NCI-H748 (cell line): ENCODE results near the gene MMS19.
"Not testable (repeated sequence)": the region's sequence is repeated elsewhere in the genome, so short reads cannot be mapped to it uniquely, and the experiment has no call there.

Experiments used
- DNase-seq: peaks from one replicate; lab custom pipeline; 2025; ENCODE audit not compliant: unreplicated experiment; lab: John Stamatoyannopoulos, UW

The MMS19 gene

DNA sequence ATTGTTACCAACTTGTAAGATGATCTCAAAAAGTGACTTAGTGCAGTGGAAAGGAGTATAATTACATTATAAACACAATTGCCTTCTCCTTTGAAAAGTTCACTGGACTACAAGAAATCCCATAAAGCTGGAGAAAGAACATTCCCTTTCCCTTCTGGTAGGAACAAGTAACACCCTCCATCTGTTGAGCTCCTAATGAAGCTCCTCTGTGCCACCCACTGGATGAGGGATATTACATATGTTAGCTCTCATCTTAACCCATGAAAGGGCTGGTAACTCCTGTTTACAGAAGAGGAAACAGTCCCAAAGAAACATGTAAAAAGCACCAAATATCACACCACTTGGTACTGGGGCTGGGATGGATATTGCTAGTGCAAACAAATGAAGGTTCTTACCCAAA, 64.2 kb downstream of the MMS19 start:
- no peak for DNase-seq

GRCh38 chr10:97428572-97428981, 69.6 kb downstream of the MMS19 start:
- no peak for DNase-seq

- DNase-seq: peak; percentile 26
These were observed 70.5 kb downstream of the MMS19 start for GRCh38 chr10:97427571-97428179.

DNA sequence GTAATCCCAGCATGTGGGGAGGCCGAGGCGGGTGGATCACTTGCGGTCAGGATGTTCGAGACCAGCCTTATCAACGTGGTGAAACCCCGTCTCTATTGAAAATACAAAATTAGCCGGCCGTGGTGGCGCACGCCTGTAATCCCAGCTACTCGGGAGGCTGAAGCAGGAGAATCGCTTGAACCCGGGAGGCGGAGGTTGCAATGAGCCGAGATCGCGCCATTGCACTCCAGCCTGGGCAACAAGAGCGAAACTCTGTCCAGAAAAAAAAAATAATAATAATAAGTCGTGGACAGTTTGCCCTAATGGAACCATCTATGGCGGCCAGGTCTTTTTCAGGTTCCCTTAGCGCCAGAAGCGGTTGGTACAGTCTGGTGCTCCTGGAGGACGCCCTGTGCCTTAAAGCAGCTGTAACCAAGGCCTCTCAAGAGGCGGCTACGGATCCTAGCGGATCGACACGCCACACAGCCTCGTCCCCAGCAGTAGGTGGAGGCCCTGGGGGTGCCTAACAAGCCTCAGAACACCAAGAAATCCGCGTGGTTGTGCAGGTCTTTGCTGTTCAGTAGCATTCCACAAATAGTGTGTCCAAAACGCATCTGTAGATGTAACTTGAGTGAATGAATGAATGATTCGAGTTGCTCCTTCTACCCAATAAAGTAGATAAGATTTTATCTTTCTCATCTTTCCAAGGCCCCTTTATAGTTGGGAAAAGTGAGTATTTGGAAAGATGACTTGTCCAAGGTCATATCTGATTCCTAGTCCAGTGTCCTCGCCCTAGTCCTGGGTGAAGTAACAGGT, 71.2 kb downstream of the MMS19 start:
- no peak for DNase-seq

- peak; percentile 91 for DNase-seq
These were observed 72.1 kb downstream of the MMS19 start, which contains the start of gene PGAM1 for GRCh38 chr10:97425964-97426775. Gene PGAM1 (plus strand): TSS chr10:97426191. CDS start chr10:97426308, 117 bp downstream.

- not testable (repeated sequence) for DNase-seq
These were observed 74.5 kb downstream of the MMS19 start for GRCh38 chr10:97423757-97424098.

DNA sequence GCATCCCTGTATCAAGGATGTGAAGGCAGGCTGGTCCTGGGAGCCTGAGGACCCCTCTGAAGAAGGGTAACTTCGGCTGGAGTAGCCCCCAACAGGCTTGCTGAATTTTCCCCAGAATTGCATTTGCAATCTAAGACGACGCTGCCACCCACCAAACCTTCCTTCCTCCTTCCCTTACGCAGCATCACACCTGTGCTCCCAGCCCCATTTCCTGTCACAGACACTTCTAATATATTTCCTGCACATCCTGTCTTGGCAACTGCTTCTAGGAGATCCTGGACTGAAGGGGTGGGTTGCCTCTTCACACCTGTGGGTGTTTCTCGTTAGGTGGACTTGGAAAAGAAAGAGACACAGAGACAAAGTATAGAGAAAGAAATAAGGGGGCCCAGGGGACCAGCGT, 81.7 kb downstream of the MMS19 start:
- no peak for DNase-seq

DNA sequence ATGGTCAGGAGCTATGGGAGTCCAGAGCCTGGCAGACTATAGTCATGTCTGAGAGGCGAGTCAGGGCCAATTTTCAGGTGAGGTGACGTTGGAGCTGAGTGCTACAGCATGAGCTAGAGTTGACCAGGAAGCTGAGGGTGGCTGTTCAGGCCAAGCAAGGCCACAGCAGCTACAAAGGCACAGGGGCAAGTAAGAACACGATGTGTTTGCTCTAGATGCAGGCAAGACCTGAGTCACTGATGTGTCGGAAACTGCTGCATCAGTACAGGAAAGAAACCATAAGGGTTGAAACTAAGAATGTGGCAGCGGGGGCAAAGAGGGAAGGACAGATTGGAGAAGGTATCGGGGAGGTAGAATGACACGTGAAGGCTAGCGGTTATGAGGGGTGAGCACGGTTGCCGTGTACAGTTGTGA, 85.3 kb downstream of the MMS19 start:
- no peak for DNase-seq

DNA sequence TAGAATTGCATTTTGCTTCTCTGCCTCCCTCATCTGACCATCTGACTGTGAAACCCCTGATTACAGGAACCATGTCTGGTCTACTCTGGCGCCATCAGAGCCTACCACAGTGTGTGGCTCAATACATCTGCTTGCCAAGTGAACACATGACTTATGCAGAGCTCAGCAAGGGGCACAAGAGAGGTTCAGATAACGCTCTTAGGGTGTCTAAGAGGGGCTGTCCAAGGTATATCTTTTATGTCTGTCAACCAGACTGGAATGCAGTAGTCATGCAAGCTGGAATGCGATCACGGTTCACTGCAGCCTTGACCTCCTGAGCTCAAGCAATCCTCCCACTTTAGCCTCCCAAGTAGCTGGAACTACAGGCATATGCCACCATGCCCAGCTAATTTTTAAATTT, 86.8 kb downstream of the MMS19 start:
- DNase-seq: no peak

- no peak for DNase-seq
These were observed 89.7 kb downstream of the MMS19 start for GRCh38 chr10:97408496-97408992.
